Measurements from ENCODE around the gene GTF3C5.

DNA sequence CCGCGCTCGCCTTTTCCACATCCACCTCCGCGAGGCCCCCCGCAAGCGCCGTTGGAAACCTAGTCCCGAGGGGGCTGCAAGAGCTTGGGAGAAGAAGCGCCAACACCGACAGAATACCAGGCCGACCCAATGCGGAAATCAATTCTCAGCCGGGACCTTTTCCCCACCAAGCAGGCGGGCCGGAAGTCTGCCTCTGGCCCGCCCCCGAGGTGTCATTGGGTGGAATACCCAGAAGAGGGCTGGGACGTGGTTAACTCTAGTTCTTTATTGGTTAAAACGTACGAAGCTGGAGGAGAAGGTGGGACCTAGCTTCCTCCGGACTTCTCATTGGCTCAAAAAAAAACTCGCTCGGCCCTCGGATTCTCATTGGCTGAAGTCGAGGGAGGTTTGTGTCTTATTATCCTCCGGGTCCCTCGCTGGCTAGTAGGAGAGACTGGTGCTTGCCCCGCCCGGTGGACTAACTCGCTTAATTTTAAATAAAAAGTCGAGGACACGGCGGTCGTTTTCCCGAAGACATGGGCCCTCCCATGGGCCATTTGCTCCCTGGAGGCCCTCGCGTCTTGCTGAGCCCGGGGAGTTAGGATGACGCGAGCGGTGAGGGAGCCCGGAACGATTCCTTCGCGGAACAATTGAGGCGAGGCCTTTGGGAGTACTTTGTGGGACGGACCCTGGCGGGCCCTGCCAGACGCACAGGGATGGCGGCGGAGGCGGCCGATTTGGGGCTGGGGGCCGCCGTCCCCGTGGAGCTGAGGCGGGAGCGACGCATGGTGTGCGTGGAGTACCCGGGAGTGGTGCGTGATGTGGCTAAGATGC is at the start of gene GTF3C5:
- TF ChIP-seq BHLHE40 (IDR thresholded peaks at IDR 0.05; ENCODE audit: low read depth, low read length) (no peak), CTCF (conservative IDR thresholded peaks at IDR 0.05; ENCODE audit: low read depth, low read length) (no peak), POLR2A (IDR thresholded peaks at IDR 0.05; ENCODE audit: low read depth, low read length) (peak; percentile 60)
